Measurements from ENCODE around the gene LINGO3.

The LINGO3 gene

DNA sequence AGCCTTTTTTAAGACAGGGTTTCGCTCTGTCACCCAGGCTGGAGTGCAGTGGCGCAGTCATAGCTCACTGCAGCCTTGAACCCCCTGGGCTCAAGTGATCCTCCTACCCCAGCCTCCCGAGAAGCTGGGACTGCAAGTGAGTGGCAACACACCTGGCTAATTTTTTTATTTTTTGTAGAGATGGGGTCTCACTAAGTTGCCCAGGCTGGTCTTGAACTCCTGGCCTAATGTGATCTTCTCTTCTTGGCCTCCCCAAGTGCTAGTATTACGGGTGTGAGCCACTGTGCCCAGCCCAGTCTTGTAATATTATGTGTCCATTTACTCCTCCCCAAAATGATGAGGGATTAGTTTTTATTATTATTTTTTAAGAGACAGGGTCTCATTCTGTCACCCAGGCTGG lies 3.1 kb upstream of the LINGO3 start:
- no peak for DNase-seq (ENCODE audit: low read depth, low spot score)
- H3K4me3 ChIP-seq (ENCODE audit: insufficient read length, low read depth) = no peak overlapping the region
- no peaks in the 10 kb centered on the region for H3K36me3 ChIP-seq (ENCODE audit: insufficient read depth, insufficient read length, low read length)
- H3K4me1 ChIP-seq (ENCODE audit: insufficient read depth, insufficient read length) = peaks cover 14% of the 10 kb centered on the region
- H3K9me3 ChIP-seq (ENCODE audit: insufficient read depth, low read length) = peaks cover 17% of the 10 kb centered on the region
- H3K9ac ChIP-seq (ENCODE audit: insufficient read length, low read depth) = no peak overlapping the region
- peaks cover 18% of the 10 kb centered on the region for H3K27me3 ChIP-seq (ENCODE audit: insufficient read depth, insufficient read length)
- TF ChIP-seq ZNF274 (IDR thresholded peaks at IDR 0.05; ENCODE audit: low read depth, low read length) (no peak), YY1 (IDR thresholded peaks at IDR 0.05; ENCODE audit: insufficient read depth, insufficient read length) (no peak), SUZ12 (IDR thresholded peaks at IDR 0.05; ENCODE audit: extremely low read depth, insufficient read depth, insufficient read length) (no peak)

- Histone ChIP-seq H3K9me3 (ENCODE audit: insufficient read depth, low read length) (peaks cover 9% of the 10 kb centered on the region), H3K4me1 (ENCODE audit: insufficient read depth, insufficient read length) (peaks cover 22% of the 10 kb centered on the region), H3K36me3 (ENCODE audit: insufficient read depth, insufficient read length, low read length) (no peaks in the 10 kb centered on the region), H3K9ac (ENCODE audit: insufficient read length, low read depth) (peak overlapping the region; percentile 16), H3K27me3 (ENCODE audit: insufficient read depth, insufficient read length) (peaks cover 18% of the 10 kb centered on the region), H3K4me3 (ENCODE audit: insufficient read length, low read depth) (no peak overlapping the region)
- TF ChIP-seq ZNF274 (IDR thresholded peaks at IDR 0.05; ENCODE audit: low read depth, low read length) (no peak), SUZ12 (IDR thresholded peaks at IDR 0.05; ENCODE audit: extremely low read depth, insufficient read depth, insufficient read length) (no peak), YY1 (IDR thresholded peaks at IDR 0.05; ENCODE audit: insufficient read depth, insufficient read length) (no peak)
- no peak for DNase-seq (ENCODE audit: low read depth, low spot score)
Measured at GRCh38 chr19:2309734-2310362, 1.9 kb upstream of the LINGO3 start.

DNA sequence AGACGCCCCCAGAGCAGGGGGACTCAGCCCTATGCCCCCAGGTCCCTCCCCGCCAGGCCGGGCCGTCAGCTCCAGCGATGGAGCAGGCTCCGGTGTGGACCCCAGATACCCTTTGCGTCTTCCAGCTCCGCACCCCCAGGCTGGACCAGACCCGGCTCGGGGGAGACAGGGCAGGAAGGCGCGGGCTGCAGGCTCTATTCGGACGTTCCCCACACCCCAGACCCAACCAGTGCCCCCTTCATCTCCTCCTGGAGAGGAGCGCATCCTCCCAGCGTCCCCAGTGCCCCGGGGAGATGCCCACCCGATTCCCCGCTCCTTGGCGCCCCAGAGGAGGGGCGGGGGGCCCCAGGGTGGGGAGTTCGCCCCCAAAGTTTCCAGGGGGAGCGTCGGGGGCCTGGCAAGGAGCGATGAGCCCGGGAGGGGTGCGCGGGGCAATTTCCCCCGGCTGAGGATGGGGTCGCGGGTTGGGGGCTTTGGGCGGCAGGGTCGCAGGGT lies 389 bp downstream of the LINGO3 start:
- TF ChIP-seq SUZ12 (IDR thresholded peaks at IDR 0.05; ENCODE audit: extremely low read depth, insufficient read depth, insufficient read length) (no peak), ZNF274 (IDR thresholded peaks at IDR 0.05; ENCODE audit: low read depth, low read length) (no peak), YY1 (IDR thresholded peaks at IDR 0.05; ENCODE audit: insufficient read depth, insufficient read length) (no peak)
- H3K4me3 ChIP-seq (ENCODE audit: insufficient read length, low read depth) = peak overlapping the region; percentile 8
- H3K9ac ChIP-seq (ENCODE audit: insufficient read length, low read depth) = no peak overlapping the region
- H3K36me3 ChIP-seq (ENCODE audit: insufficient read depth, insufficient read length, low read length) = no peaks in the 10 kb centered on the region
- no peak for DNase-seq (ENCODE audit: low read depth, low spot score)
- H3K4me1 ChIP-seq (ENCODE audit: insufficient read depth, insufficient read length) = peaks cover 26% of the 10 kb centered on the region
- H3K27me3 ChIP-seq (ENCODE audit: insufficient read depth, insufficient read length) = peaks cover 23% of the 10 kb centered on the region
- H3K9me3 ChIP-seq (ENCODE audit: insufficient read depth, low read length) = no peaks in the 10 kb centered on the region

- TF ChIP-seq ZNF274 (IDR thresholded peaks at IDR 0.05; ENCODE audit: low read depth, low read length) = no peak
- TF ChIP-seq SUZ12 (IDR thresholded peaks at IDR 0.05; ENCODE audit: extremely low read depth, insufficient read depth, insufficient read length) = no peak
- no peak for TF ChIP-seq YY1 (IDR thresholded peaks at IDR 0.05; ENCODE audit: insufficient read depth, insufficient read length)
- Histone ChIP-seq H3K4me1 (ENCODE audit: insufficient read depth, insufficient read length) (peaks cover 26% of the 10 kb centered on the region), H3K9me3 (ENCODE audit: insufficient read depth, low read length) (no peaks in the 10 kb centered on the region), H3K9ac (ENCODE audit: insufficient read length, low read depth) (no peak overlapping the region), H3K27me3 (ENCODE audit: insufficient read depth, insufficient read length) (peaks cover 23% of the 10 kb centered on the region), H3K4me3 (ENCODE audit: insufficient read length, low read depth) (no peak overlapping the region), H3K36me3 (ENCODE audit: insufficient read depth, insufficient read length, low read length) (no peaks in the 10 kb centered on the region)
- DNase-seq (ENCODE audit: low read depth, low spot score) = no peak
Measured at GRCh38 chr19:2306971-2307370, 983 bp downstream of the LINGO3 start.

GRCh38 chr19:2306281-2306806 lies 1.6 kb downstream of the LINGO3 start:
- H3K9me3 ChIP-seq (ENCODE audit: insufficient read depth, low read length) = no peaks in the 10 kb centered on the region
- H3K27me3 ChIP-seq (ENCODE audit: insufficient read depth, insufficient read length) = peaks cover 23% of the 10 kb centered on the region
- no peak for TF ChIP-seq ZNF274 (IDR thresholded peaks at IDR 0.05; ENCODE audit: low read depth, low read length)
- no peak for TF ChIP-seq YY1 (IDR thresholded peaks at IDR 0.05; ENCODE audit: insufficient read depth, insufficient read length)
- no peak for TF ChIP-seq SUZ12 (IDR thresholded peaks at IDR 0.05; ENCODE audit: extremely low read depth, insufficient read depth, insufficient read length)
- no peak for DNase-seq (ENCODE audit: low read depth, low spot score)
- H3K4me1 ChIP-seq (ENCODE audit: insufficient read depth, insufficient read length) = peaks cover 28% of the 10 kb centered on the region
- H3K9ac ChIP-seq (ENCODE audit: insufficient read length, low read depth) = no peak overlapping the region
- no peak overlapping the region for H3K4me3 ChIP-seq (ENCODE audit: insufficient read length, low read depth)
- no peaks in the 10 kb centered on the region for H3K36me3 ChIP-seq (ENCODE audit: insufficient read depth, insufficient read length, low read length)

GRCh38 chr19:2305452-2306280 lies 2.3 kb downstream of the LINGO3 start:
- Histone ChIP-seq H3K27me3 (ENCODE audit: insufficient read depth, insufficient read length) (peaks cover 23% of the 10 kb centered on the region), H3K4me3 (ENCODE audit: insufficient read length, low read depth) (no peak overlapping the region), H3K36me3 (ENCODE audit: insufficient read depth, insufficient read length, low read length) (no peaks in the 10 kb centered on the region), H3K9me3 (ENCODE audit: insufficient read depth, low read length) (no peaks in the 10 kb centered on the region), H3K9ac (ENCODE audit: insufficient read length, low read depth) (no peak overlapping the region), H3K4me1 (ENCODE audit: insufficient read depth, insufficient read length) (peaks cover 33% of the 10 kb centered on the region)
- no peak for DNase-seq (ENCODE audit: low read depth, low spot score)
- TF ChIP-seq ZNF274 (IDR thresholded peaks at IDR 0.05; ENCODE audit: low read depth, low read length) = no peak

GRCh38 chr19:2303211-2303798 lies 4.6 kb downstream of the LINGO3 start:
- peaks cover 21% of the 10 kb centered on the region for H3K27me3 ChIP-seq (ENCODE audit: insufficient read depth, insufficient read length)

More at GRCh38 chr19:2303211-2303798, 4.6 kb downstream of the LINGO3 start:
- H3K4me1 ChIP-seq (ENCODE audit: insufficient read depth, insufficient read length) = peaks cover 38% of the 10 kb centered on the region
- no peaks in the 10 kb centered on the region for H3K9me3 ChIP-seq (ENCODE audit: insufficient read depth, low read length)
- TF ChIP-seq SUZ12 (IDR thresholded peaks at IDR 0.05; ENCODE audit: extremely low read depth, insufficient read depth, insufficient read length) = no peak
- TF ChIP-seq ZNF274 (IDR thresholded peaks at IDR 0.05; ENCODE audit: low read depth, low read length) = no peak
- no peak for TF ChIP-seq YY1 (IDR thresholded peaks at IDR 0.05; ENCODE audit: insufficient read depth, insufficient read length)
- H3K36me3 ChIP-seq (ENCODE audit: insufficient read depth, insufficient read length, low read length) = no peaks in the 10 kb centered on the region
- H3K4me3 ChIP-seq (ENCODE audit: insufficient read length, low read depth) = no peak overlapping the region
- no peak overlapping the region for H3K9ac ChIP-seq (ENCODE audit: insufficient read length, low read depth)
- DNase-seq (ENCODE audit: low read depth, low spot score) = no peak

Measured in NT2/D1 (cell line).